Stimulated activated CD4-positive, alpha-beta T cell treated with anti-CD3 and anti-CD28 coated beads, Interleukin-4, amount 100 ng/mL, for 48 hours (primary cell): ENCODE data around the gene ITPR1.

Experiments used
- DNase-seq, 2 donors: peaks; one replicate each; pipeline ENCODE4 v3.0.0-alpha.2; 2020; ENCODE audit warnings: low read depth in 2 of 2

The ITPR1 gene

GRCh38 chr3:4532535-4533112, 39.5 kb downstream of the ITPR1 start:
- no peak for DNase-seq

- no peak for DNase-seq
These were observed 40.6 kb downstream of the ITPR1 start for GRCh38 chr3:4533489-4534443.

- DNase-seq = no peak
These were observed 41.8 kb downstream of the ITPR1 start for GRCh38 chr3:4534906-4535305.

GRCh38 chr3:4536260-4536659, 43.1 kb downstream of the ITPR1 start:
- DNase-seq = no peak

- no peak for DNase-seq
These were observed 47.1 kb downstream of the ITPR1 start for GRCh38 chr3:4540267-4540666.

- no peak for DNase-seq
These were observed 50.0 kb downstream of the ITPR1 start for GRCh38 chr3:4543110-4543509.

GRCh38 chr3:4546346-4547178, 53.4 kb downstream of the ITPR1 start:
- no peak for DNase-seq

- DNase-seq = no peak
These were observed 54.7 kb downstream of the ITPR1 start for GRCh38 chr3:4547799-4548198.

GRCh38 chr3:4548356-4548755, 55.2 kb downstream of the ITPR1 start:
- DNase-seq = no peak

GRCh38 chr3:4548780-4549179, 55.6 kb downstream of the ITPR1 start:
- DNase-seq = no peak

GRCh38 chr3:4549896-4550295, 56.7 kb downstream of the ITPR1 start:
- no peak for DNase-seq

GRCh38 chr3:4551051-4551711, 58.0 kb downstream of the ITPR1 start:
- DNase-seq = no peak

GRCh38 chr3:4551794-4552442, 58.8 kb downstream of the ITPR1 start:
- no peak for DNase-seq

- DNase-seq = no peak
These were observed 59.7 kb downstream of the ITPR1 start for GRCh38 chr3:4552811-4553210.

GRCh38 chr3:4561661-4562060, 68.5 kb downstream of the ITPR1 start:
- no peak for DNase-seq

- no peak for DNase-seq
These were observed 69.4 kb downstream of the ITPR1 start for GRCh38 chr3:4562595-4562994.

GRCh38 chr3:4564270-4564669, 71.1 kb downstream of the ITPR1 start:
- DNase-seq = no peak

- no peak for DNase-seq
These were observed 71.9 kb downstream of the ITPR1 start for GRCh38 chr3:4564928-4565586.

GRCh38 chr3:4565809-4566501, 72.8 kb downstream of the ITPR1 start:
- DNase-seq = no peak

- no peak for DNase-seq
These were observed 75.7 kb downstream of the ITPR1 start for GRCh38 chr3:4568841-4569240.
